M059J (cell line): ENCODE data around the gene CUBN. TPM values are rescaled to one million over a fixed set of nuclear protein-coding genes. Genes with fewer than 3 reads are reported as not detected.

Experiments
- DNase-seq: peaks from one replicate; pipeline ENCODE4 v3.0.0-alpha.2; 2012; ENCODE audit warnings: low read depth
- total RNA-seq: library from RNA; depleted of rRNA; stranded (reverse); fragments of >200 nt; shearing (Covaris generic); gene quantifications from 2 replicates; pipeline ENCODE4 v1.2.3, GENCODE V29; 2014; rRNA removed

The CUBN gene
- total RNA-seq: 0.27 and 2.0 TPM in 2 replicates

DNA sequence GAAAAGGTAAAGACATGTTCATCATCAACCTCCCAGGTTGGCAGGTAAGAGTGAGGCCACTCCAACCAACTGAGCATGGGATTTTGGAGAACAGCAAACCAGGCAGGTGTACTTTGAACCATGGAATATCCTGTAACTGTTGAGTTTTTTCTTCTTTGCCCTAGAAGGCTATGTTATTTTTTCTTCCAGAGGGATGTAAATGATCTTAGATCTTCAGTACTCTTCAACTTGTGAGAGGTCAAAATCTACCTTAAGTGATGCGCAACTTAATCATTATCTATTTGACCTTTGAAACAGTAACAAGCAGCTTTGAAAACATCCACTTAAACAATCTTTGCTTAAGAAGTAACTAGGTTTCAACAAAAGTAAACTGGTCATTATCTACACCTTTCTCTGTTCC is at the start of gene CUBN:
CUBN (minus strand) TSS at position 71 of the 400 bp plus-strand sequence; CDS start at position 25, 46 bp downstream.
- DNase-seq: no peak

DNA sequence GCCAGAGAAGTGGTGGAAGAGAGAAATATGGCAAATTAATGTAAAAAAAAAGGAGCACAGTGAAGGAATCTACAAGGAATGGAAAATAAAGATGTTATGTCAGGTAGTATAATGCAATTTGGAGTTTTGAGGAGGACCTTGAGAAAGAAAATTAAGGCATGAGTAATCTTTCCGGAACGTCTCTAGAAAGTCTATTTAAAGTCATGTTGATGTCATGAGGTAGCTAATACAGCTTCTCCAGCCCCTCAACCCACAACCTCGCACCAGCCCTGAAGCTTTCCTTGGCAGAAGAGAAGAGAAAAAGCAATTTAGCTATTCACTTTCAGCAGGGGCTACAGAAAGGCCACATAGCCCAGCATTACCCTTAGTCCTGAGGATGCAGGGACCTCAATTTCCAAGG is 49.4 kb upstream of the CUBN start:
- peak; percentile 62 for DNase-seq

DNA sequence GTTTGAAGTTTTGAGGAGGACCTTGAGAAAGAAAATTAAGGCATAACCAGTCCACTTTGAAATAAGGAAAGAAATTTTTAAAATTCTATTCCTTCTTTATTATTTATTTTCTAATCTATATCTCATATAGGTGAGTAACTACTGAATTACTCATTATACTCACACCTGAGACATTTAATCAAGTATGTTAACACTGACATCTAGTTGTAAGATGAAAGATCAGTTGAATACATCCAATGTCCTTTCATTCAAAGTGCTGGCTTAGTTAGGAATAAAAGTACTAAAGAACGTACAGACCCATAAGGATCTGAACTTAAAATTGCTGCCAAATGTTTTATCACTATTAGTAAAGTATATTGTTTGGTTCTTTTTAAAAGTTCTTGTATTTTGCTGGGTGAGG is 48.4 kb upstream of the CUBN start:
- DNase-seq: no peak

DNA sequence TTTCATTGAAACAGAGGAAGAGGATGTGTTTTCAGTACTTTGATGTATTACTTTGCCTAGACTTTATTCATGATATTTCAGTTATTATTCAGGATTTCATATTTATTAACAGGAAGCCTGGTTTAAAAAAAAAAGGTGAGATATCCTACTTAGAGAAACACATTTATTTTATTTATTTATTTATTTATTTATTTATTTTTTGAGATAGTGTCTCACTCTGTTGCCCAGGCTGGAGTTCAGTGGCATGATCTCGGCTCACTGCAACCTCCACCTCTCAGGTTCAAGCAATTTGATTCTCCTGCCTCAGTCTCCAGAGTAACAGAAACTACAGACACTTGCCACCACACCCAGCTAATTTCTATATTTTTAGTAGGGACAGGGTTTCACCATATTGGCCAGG is 47.4 kb upstream of the CUBN start:
- DNase-seq: no peak

DNA sequence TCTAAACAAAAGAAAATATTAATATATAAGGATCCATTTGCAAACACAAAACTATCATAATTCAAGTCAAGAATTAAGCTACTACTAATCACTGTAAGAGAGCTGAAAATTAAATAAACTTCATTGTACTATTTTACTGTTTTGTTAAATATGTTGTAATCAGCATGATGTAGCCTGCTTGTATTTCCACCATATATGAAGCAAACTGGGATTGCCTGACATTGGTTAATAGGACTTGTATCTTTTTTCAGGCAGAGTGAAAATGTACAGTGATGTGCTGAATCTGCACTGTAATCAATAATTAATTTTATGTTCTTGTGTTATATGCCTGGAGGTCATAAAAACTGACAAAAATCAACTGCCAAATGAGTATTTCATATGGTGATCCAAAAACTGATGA is 46.5 kb upstream of the CUBN start:
- no peak for DNase-seq

GRCh38 chr10:17175551-17175950 is 45.9 kb upstream of the CUBN start:
- peak; percentile 57 for DNase-seq

DNA sequence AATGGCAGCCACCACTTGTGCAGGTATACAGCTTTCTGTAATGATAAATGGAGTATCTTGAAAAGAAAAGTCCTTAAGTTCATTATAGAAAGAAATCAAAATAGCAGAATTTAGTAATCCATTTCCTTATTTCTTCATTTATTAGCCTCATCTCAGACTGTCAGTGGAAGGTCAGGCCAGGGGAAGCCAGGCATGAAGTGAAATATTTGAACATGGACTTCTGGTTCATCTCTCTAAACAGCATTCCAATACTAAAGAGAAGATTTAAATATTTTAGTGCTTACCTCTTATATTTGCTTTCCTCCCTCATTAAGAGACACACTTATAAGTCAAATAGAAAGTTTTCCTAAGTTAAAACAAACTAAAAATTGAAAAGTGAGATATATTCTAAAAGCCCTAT is 45.0 kb upstream of the CUBN start:
- no peak for DNase-seq

GRCh38 chr10:17171141-17171641 is 41.6 kb upstream of the CUBN start:
- DNase-seq: no peak

- DNase-seq: no peak
Observed at GRCh38 chr10:17169803-17170202, 40.2 kb upstream of the CUBN start.

GRCh38 chr10:17166699-17167098 is 37.1 kb upstream of the CUBN start:
- no peak for DNase-seq

DNA sequence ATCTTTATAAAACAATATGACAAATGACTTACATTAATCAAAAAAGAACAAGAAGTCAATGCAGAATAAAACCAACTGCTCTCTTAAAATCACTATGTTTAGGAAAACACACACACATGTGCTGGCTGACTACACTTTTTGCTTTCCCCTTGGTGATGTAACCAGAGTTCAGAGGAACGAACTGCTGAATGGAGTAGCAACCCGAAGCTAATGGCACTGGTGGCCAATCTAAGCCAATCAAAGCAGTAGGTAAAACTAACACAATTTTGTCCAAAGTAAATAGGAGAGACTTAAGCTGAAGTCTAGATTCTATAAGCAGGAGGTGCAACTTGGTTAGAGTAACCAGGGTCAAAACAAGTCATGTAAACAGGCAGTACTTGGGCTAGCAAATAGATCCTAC is 33.2 kb upstream of the CUBN start:
- DNase-seq: no peak

DNA sequence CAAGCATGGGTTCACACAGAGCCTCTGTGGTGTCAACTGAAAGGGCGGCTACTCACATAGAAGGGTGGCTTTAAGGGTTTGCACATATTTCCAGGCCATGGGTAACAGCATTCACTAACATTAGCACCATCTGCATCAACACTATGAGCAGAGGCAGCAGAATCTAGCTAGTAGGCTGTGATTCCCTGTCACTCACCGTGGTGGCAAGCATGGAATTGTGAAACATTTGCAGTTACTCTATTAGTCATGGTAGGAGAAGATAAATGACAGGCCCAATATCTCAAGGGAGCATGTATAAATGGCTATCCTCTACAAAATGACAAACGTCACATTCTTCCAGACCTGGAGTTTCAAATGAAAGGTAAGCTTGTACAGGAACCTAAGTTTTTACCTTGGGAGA is 32.2 kb upstream of the CUBN start:
- DNase-seq: no peak

GRCh38 chr10:17157024-17157423 is 27.4 kb upstream of the CUBN start:
- no peak for DNase-seq

DNA sequence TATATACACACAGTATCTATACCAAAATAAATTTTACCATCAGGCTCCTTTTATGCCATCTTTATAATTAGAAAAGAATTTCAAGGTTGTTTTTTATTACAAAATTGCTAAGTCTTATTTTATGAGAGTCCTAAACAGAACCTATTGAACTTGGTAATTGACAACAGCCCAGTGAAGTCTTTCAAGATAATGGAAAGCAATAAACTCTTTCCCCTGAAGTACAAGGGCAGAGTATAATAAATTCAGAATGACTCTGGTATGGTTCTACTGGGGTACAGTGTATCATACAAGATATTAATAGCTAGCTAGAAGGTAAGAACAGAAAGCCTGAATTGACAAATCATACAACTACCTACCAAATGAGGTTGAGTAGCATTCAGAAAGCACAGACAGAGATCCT is 26.2 kb upstream of the CUBN start:
- DNase-seq: no peak

DNA sequence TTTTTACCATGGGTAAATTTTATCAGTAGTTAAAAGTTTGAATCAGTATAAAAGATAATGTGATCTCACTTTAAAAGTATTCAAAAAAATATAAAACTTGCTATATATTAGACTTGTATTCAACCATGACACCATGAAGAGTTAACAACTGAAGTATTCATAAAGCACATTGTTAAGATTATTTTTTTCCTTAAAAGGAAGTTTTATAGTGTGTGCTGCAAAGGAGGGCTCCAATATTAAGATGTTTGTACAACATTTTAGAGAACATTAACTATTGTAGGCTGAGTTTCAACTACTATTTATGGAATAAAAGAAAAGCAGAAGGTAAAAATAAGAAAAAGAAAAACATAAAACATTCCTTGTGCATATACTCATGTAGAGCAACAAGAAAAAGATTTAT is 24.5 kb upstream of the CUBN start:
- no peak for DNase-seq

GRCh38 chr10:17153321-17153720 is 23.7 kb upstream of the CUBN start:
- no peak for DNase-seq

DNA sequence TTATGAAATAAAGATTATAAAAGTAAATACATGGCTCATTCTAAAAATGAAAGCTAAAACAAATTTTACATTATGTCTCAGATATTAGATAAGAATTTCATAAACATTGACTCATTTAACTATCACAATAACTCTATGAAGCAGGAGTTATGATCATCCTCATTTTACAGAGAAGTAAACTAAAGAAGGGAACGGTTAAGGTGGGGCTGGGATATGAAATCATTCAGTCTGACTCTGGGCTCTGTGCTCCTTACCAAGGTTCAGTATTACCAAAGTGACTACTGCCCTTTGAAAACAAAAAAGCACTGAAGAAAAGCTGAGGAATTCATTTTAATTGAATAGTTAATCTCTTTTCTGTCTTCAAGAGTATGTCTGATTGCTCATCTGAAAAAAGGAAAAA is 22.1 kb upstream of the CUBN start:
- no peak for DNase-seq

DNA sequence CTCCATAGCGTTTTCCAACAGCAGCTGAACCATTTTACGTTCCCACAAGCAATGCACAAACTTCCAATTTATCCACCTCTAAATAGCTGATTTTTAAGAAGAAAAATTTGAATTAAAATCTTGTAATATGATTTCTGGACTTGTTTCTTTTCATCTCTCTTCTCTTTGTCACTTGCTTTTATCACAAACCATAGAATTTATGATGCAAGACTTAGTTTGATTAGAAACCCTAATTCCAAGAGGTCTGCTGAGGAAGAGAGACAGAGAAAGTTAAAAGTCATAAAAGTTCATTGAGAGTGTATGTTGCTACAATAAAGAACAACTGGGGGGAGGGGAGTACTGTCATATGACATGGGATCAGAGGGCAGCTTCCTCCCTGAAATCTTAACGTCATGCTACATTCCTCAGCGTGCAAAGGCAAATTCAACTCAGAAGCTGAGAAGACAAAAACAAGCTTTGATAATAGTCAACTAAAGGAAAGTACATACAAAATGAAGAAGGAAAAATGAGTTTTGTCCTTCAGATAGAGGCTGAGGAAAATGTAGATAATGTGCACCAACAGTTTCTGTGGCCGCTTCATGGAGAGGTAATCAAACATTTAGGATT is 18.4 kb upstream of the CUBN start:
- DNase-seq: no peak

- DNase-seq: no peak
Observed at GRCh38 chr10:17146892-17147291, 17.3 kb upstream of the CUBN start.

GRCh38 chr10:17145239-17145638 is 15.6 kb upstream of the CUBN start:
- DNase-seq: no peak

- no peak for DNase-seq
Observed at GRCh38 chr10:17144757-17145156, 15.1 kb upstream of the CUBN start.

GRCh38 chr10:17144032-17144431 is 14.4 kb upstream of the CUBN start:
- DNase-seq: no peak

DNA sequence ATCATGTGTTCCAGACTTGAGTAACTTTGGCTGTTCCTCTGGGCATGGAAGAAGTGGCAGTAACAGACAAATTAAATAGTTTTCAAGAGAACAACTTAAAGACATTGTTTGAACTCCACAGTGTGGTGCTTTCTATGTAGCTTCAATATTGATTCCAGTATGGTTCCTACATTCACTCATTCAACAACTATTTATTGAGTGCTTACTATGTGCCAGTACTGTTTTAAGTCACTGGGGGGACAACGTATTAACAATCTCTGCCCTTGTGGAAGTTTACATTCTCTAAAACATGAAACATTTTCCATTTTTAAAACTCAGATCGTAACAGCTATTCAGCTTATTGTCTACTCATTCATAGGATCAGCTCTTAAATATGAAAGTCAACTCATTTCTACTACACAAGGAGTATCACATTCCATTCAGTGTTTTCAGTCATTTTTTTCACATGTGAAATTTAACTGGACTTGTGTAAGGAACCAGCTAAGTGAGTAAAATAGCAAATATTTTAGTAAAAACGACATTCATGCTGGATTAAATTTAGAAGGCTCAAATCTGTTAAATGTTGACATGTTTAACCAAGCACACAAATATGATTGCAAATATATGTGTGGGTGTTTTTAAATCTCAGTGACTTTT is 13.6 kb upstream of the CUBN start:
- DNase-seq: no peak
